Esophagus mucosa (tissue), 1 donor: ENCODE measurements around the gene PPM1N. TPM values are rescaled to one million over a fixed set of nuclear protein-coding genes. Genes with fewer than 3 reads are reported as not detected.

Source experiments
- ATAC-seq: fragments of 200-7000 bp; cut with Tn5 transposase; one replicate; pipeline ENCODE4 v1.9.1; 2020
- total RNA-seq: library from RNA; stranded (reverse); gene quantifications from one replicate; pipeline ENCODE4 v1.2.4, GENCODE V29; 2023
- donor health status: DM: yes; HTN: yes; CAD: no.

Gene PPM1N
- total RNA-seq, 1 donor from 2014 or later: 2.4 TPM

DNA sequence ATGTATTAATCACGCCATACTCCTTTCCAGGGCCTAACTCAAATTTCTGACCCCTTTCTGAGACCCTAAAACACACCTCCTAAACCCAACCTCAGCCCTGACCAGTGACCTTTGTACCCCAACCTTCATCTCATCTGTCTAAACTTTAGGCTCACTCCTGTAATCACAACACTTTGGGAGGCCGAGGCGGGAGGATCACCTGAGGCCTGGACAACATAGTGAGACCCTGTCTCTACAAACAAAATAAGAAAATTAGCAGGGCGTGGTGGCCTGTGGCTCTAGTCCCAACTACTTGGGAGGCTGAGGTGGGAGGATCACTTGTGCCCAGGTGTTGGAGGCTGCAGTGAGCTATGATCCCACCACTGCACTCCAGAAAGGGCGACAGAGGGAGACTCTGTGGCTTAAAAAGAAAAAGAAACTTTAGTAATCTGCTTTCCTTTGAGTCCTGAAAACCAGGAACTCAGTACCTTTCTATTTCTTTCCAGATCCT is 6.1 kb upstream of the PPM1N start:
- no peak for ATAC-seq

GRCh38 chr19:45492627-45493470 is 5.4 kb upstream of the PPM1N start:
- ATAC-seq: no peak

- no peak for ATAC-seq
Observed at GRCh38 chr19:45494261-45494916, 3.9 kb upstream of the PPM1N start.

DNA sequence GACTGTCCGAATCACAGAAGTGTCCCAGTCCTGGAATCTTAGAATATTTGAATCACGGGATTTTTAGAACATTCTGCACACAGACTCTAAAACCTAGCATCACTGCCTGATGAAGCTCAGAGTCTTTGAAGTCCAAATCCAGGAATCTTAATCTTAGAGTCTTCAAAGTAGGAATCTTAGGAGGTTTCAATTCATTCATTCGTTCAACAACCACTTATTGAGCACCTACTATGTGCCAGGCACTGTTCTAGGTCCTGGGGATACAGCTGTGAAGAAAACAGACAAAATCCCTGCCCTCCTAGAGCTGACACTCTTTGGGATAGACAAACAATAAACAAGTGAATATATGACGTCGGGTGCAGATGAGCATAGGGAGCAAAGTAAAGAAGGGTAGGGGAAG is 3.1 kb upstream of the PPM1N start:
- no peak for ATAC-seq

- ATAC-seq: peak; percentile 19
Observed at GRCh38 chr19:45496349-45496953, 1.8 kb upstream of the PPM1N start.

DNA sequence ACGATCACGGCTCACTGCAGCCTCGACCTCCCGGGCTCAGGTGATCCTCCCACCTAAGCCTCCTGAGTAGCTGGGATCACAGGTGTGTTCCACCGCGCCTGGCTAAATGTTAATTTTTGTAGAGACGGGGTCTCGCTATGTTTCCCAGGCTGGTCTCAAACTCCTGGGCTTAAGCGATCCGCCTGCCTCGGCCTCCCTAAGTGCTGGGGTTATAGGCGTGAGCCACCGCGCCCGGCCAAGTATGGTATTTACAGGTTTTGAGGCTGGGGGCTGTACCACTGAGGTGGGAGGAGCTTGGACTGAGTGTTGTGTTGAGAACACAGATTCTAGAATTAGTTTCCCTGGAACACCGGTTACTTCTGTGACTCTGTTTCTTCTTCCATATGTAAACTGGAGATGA is 452 bp upstream of the PPM1N start:
- ATAC-seq: no peak

DNA sequence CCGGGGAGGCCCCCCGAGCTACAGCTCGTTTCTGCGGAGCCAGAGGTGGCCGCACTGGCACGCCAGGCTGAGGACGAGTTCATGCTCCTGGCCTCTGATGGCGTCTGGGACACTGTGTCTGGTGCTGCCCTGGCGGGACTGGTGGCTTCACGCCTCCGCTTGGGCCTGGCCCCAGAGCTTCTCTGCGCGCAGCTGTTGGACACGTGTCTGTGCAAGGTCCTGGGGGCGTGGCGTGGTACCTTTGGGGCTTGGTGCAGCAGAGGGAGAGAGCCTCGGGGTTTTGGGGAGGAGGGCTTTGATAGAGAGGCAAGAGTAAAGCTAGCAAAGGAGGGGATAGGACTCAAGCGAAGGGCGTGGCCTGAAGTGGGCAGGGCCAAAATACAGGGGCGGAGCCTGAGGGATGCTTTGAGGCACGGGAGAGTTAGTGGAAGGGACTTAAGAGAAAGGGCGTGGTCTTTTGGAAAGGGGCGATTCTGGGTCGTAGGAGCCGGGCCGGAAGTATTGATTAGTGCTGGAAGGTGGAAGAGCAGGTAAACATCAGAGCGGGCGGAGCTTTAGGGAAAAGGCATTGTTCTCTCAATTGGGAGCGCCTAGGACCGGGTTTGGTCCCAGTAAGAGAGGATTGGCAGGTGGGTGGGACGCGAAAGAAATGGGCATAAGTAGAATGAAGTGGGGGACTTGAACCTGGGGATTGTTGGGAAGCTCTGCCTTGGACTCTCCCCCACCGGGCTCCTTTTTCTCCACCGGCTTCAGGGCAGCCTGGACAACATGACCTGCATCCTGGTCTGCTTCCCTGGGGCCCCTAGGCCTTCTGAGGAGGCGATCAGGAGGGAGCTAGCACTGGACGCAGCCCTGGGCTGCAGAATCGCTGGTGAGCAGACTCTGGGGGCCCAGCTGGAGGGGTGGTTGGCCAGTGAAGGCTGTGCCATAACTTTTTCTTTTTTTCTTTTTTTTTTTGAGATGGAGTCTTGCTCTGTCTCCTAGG is 1.2 kb downstream of the PPM1N start:
- peak; percentile 29 for ATAC-seq

- ATAC-seq: no peak
Observed at GRCh38 chr19:45500918-45501729, 2.9 kb downstream of the PPM1N start.

- ATAC-seq: no peak
Observed at GRCh38 chr19:45501730-45502014, 3.4 kb downstream of the PPM1N start.

- ATAC-seq: no peak
Observed at GRCh38 chr19:45502111-45502510, 3.9 kb downstream of the PPM1N start.

GRCh38 chr19:45503909-45504308 is 5.7 kb downstream of the PPM1N start:
- ATAC-seq: no peak

GRCh38 chr19:45505151-45505995 is 7.1 kb downstream of the PPM1N start:
- no peak for ATAC-seq

DNA sequence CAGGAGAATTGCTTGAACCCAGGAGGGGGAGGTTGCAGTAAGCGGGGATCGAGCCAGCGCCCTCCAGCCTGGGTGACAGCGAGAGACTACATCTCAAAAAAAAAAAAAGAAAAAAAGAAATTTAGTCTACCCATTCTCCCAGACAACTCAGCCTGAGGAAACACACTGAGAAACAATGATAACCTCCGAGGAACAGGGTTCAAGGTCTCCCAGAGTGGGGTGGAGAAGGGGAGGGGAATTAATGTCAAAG is 7.7 kb downstream of the PPM1N start:
- ATAC-seq: no peak

DNA sequence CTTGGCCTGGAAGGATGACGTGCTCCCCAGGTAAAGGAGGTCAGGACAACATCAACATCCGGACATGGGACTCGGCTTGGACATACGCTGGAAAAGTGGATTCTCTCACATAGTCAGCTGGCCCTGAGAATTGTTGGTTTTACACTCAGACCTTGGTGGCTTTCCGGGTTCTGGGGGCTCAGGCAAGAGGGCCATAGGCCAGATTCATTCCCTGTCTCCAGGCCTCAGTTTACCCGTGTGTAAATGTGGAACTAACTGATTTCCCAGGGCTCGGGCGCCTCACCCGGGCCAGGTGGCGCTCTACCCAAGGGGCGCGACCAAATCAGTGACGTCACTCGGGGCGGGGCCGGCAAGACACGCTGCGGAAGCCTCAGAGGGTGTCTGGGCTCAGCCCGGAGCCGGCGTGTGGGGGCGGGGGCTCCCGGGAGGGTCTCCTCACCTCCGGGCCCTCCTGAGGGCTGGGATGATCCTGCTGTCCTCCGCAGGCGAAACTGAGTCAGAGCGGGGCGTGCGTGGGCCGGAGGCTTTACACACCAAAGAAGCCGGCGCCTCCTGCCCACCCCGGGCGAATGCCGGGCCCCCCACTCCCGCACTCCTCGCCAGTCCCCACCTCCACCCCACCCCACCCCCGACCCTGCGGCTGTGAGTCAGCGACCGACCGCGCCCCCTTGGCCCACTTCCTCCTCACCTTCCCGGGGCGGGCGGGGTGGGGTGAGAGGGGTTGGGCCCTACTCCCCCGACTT is 8.2 kb downstream of the PPM1N start:
- ATAC-seq: peak; percentile 87

DNA sequence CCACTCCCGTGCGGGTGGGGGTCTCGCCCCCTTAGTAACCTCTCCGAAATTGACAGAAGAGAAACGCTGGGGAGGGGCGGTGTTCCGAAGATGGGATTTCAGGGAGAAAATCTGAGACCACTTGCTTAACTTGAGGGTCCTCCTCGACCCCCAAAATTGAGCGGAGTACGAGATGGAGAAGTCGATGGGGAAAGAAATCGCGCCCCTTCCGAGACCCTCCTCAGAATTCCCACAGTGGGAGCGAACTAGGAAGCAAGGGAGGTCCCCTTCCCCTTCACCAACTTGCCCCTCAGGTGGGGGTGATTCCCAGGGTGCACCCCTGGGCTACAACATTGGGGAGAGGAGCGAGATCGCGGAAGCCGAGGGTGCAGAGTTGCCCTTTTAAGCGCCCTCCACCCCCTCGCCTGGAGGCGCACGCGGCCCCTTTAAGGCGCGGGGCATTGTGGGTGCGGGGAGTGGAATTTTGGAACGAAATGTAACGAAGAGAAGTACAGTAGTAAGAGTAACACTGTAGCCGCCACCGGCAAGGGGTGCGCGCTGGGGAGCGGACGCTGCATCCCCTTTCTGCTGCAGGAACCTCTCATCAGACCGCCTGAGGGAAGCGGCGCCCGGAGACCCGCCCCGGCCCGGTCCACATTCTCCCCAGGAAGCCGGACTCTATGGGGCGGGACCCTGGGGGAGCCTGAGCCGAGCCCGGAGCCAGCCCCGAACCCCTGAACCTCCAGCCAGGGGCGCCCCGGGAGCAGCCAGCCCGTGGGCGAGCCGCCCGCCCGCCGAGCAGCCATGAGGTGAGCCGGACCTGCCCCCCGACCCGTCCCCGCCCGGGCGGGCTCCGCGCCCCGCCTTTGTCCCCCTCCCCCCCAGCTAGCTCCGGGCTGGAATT is 9.0 kb downstream of the PPM1N start, which contains the start of gene VASP:
TSS of gene VASP (plus strand) at position 491 of the 883 bp plus-strand sequence. CDS start at position 784, 293 bp downstream.
- peak; percentile 75 for ATAC-seq

DNA sequence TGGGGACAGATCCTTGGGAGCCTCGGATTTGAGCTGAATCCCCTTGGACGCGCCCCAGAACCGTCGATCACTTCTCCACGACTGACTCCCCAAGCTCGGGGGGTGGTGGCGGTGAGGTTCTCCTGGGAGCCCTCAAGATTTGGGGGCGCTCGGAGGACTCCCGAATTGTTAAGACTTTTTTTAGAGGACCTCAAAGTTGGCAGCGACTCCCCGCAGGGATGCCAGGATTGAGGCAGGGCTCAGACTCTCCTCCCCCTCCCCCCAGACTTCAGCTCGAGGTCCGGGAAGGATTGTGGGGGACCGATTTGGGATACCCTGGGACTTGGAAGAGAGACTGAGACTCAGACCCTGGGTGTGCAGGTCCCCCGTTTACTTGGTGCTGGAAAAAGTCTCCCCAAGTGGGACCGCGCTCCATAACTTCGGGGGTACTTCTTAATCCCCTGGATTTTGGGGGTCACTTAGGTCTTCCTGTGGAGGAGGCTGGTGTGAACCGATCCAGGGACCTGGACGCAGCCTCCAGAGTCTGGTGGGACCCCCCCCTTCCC is 9.7 kb downstream of the PPM1N start:
- no peak for ATAC-seq

DNA sequence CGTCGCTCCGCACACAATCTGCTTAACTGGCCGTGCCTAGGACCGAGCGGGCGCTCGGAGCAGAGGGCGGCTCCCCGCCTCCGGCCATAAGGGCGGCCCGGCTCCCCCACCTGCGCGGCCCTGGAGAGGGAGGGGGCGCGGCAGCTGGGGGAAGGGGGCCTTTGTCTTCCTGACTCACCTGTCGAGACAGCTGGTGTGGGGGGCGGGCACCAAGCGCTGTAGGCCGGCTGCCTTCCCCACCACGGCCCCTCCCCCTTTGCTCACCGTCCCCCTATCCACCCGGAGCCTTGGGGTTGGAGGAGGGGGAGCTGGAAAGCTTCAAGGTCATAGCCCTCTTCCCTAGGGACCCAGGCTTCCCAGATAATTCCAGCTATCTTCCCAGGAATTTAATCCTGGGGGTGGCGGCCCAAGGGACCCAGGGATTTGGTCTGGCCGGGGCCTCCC is 10.2 kb downstream of the PPM1N start:
- ATAC-seq: peak; percentile 3

- ATAC-seq: peak; percentile 0
Observed at GRCh38 chr19:45508861-45509691, 10.8 kb downstream of the PPM1N start.
